Measurements from ENCODE around the gene CAP1. TPM values are rescaled to one million over a fixed set of nuclear protein-coding genes. Genes with fewer than 3 reads are reported as not detected.

Gene CAP1, protein sequence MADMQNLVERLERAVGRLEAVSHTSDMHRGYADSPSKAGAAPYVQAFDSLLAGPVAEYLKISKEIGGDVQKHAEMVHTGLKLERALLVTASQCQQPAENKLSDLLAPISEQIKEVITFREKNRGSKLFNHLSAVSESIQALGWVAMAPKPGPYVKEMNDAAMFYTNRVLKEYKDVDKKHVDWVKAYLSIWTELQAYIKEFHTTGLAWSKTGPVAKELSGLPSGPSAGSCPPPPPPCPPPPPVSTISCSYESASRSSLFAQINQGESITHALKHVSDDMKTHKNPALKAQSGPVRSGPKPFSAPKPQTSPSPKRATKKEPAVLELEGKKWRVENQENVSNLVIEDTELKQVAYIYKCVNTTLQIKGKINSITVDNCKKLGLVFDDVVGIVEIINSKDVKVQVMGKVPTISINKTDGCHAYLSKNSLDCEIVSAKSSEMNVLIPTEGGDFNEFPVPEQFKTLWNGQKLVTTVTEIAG
- 428 and 441 TPM in 2 replicates for total RNA-seq

DNA sequence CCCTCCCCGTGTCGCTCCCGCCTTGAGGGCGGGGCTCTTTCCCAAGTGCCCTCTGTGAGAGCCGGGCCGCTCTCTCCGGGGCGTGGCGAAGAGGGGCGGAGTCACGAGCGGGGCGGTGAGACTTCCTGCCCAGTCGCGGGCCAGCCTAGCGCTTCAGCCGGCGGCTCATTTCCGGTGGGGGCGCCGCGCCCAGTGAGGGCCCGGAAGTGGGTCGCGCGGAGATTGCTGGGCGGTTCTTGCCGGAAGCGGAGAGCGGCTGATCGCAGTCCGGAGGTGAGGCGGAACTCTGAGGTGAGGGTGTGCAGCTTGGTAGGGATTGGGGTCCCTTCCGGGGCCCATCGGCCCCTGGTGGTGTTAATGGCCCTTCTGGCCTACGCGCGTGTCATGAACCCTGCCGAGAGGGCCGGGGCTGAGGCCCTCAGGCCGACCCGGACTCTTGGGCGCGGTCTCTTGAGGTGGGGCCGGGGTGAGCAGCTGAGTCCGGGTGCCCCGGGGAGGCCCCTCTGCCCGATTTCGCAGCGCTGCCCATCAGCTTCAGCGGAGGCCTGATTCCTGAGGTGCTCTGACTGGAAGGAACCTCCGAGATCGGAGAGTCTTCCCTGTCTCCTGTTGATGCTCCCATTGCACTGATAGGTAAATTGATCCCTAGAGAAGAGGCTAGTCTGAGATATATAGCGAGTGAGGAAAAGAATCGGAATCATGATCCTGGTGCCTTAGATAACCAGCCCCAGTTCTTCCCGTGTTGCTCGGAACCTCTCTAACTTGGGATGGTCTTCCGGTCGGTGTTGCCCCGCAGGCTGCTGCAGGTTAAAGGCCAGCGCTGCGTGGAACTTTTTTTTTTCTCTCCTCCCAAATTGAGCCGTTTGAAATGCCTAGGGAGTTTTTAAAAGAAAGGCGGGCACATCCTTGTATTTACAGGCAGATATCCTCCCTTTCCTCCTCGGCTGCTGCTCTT lies at the start of gene CAP1:
TSS of gene CAP1 (plus strand) at position 219 of the 955 bp plus-strand sequence. CDS start 18,618 bp downstream, outside the sequence.
- no peaks in the 10 kb centered on the region for H3K27me3 ChIP-seq (ENCODE audit: control insufficient read depth, insufficient read depth, low read length)
- DNase-seq (ENCODE audit: low read depth): peak; percentile 92
- TF ChIP-seq, protein P1, sequence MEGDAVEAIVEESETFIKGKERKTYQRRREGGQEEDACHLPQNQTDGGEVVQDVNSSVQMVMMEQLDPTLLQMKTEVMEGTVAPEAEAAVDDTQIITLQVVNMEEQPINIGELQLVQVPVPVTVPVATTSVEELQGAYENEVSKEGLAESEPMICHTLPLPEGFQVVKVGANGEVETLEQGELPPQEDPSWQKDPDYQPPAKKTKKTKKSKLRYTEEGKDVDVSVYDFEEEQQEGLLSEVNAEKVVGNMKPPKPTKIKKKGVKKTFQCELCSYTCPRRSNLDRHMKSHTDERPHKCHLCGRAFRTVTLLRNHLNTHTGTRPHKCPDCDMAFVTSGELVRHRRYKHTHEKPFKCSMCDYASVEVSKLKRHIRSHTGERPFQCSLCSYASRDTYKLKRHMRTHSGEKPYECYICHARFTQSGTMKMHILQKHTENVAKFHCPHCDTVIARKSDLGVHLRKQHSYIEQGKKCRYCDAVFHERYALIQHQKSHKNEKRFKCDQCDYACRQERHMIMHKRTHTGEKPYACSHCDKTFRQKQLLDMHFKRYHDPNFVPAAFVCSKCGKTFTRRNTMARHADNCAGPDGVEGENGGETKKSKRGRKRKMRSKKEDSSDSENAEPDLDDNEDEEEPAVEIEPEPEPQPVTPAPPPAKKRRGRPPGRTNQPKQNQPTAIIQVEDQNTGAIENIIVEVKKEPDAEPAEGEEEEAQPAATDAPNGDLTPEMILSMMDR (IDR thresholded peaks at IDR 0.05; ENCODE audit: insufficient read depth, low read length, poor library complexity, severe bottlenecking): no peak
- peaks cover 2% of the 10 kb centered on the region for H3K36me3 ChIP-seq (ENCODE audit: control insufficient read depth, insufficient read depth, low read length)
- H3K4me3 ChIP-seq (ENCODE audit: low read depth, low read length): peak within 1 kb of the TSS; percentile 87

DNA sequence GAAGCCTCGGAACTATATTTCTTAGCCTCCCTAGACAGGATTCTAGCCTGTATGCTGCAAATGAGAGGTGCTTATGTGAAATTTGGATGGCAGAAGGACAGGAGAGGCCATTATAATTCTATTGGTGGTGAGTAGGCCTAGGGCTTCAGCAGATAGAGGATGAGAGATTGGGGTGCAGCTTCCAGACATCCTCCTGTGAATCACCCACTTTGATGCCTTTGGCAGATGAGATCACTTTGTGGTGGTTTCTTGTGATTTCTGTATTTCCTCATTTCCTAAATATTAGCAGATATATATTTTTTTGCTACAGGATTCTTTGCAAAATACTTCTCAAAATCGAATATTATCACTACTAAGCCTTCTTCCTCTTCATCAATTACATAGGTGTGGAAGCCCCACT lies 48.3 kb upstream of the CAP1 start:
- no peak for DNase-seq (ENCODE audit: low read depth)
- no peaks in the 10 kb centered on the region for H3K36me3 ChIP-seq (ENCODE audit: control insufficient read depth, insufficient read depth, low read length)
- H3K4me3 ChIP-seq (ENCODE audit: low read depth, low read length): no peak overlapping the region
- no peaks in the 10 kb centered on the region for H3K27me3 ChIP-seq (ENCODE audit: control insufficient read depth, insufficient read depth, low read length)
- TF ChIP-seq, protein P1 (IDR thresholded peaks at IDR 0.05; ENCODE audit: insufficient read depth, low read length, poor library complexity, severe bottlenecking): no peak

DNA sequence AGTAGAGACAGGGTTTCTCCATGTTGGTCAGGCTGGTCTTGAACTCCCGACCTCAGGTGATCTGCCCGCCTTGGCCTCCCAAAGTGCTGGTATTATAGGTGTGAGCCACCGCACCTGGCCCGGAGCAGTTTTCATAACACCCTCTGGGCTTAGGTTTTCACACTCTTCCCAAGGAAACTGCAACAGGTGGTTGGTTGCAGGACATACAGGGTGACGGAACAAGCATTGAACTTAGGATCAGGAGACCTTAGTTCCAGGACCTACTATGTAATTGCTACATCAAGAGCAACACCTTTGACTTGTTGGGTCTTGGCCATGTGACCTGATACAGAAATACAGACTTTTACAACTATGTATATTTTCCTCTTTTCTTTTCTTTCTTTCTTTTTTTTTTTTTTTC lies 47.6 kb upstream of the CAP1 start:
- no peak overlapping the region for H3K4me3 ChIP-seq (ENCODE audit: low read depth, low read length)
- H3K27me3 ChIP-seq (ENCODE audit: control insufficient read depth, insufficient read depth, low read length): no peaks in the 10 kb centered on the region
- H3K36me3 ChIP-seq (ENCODE audit: control insufficient read depth, insufficient read depth, low read length): no peaks in the 10 kb centered on the region
- TF ChIP-seq, protein P1 (IDR thresholded peaks at IDR 0.05; ENCODE audit: insufficient read depth, low read length, poor library complexity, severe bottlenecking): no peak
- DNase-seq (ENCODE audit: low read depth): no peak

DNA sequence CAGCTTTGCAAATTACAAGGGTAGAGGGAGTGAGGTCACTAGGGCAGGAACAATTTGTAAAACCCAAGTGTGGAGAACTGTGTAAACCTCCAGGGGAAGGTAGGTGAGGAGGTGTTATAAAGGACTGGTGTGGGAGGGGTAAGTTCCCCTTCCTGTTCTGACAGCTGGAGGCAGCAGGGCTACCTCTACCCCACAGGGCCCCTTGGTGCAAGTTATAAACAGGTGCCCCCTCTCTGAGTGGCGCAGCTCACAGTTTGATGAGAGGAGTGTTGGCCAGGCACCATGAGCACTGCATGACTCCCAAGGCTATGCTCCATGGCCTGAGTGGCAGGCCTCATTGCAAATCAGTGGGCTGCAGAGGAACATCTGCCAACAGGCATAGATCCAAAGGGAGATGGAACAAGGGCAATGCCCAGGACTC lies 44.5 kb upstream of the CAP1 start:
- Histone ChIP-seq H3K27me3 (ENCODE audit: control insufficient read depth, insufficient read depth, low read length) (no peaks in the 10 kb centered on the region), H3K4me3 (ENCODE audit: low read depth, low read length) (no peak overlapping the region), H3K36me3 (ENCODE audit: control insufficient read depth, insufficient read depth, low read length) (no peaks in the 10 kb centered on the region)
- no peak for DNase-seq (ENCODE audit: low read depth)
- TF ChIP-seq, protein P1 (IDR thresholded peaks at IDR 0.05; ENCODE audit: insufficient read depth, low read length, poor library complexity, severe bottlenecking): no peak

- no peaks in the 10 kb centered on the region for H3K36me3 ChIP-seq (ENCODE audit: control insufficient read depth, insufficient read depth, low read length)
- no peak for DNase-seq (ENCODE audit: low read depth)
- TF ChIP-seq, protein P1 (IDR thresholded peaks at IDR 0.05; ENCODE audit: insufficient read depth, low read length, poor library complexity, severe bottlenecking): no peak
- H3K4me3 ChIP-seq (ENCODE audit: low read depth, low read length): no peak overlapping the region
- no peaks in the 10 kb centered on the region for H3K27me3 ChIP-seq (ENCODE audit: control insufficient read depth, insufficient read depth, low read length)
Measured at GRCh38 chr1:39996396-39997004, 44.0 kb upstream of the CAP1 start.
